GM13976 (cell line): ENCODE results near the gene MATN3.

ENCODE experiments used
- DNase-seq: peaks from one replicate; pipeline ENCODE4 v3.0.0; 2012; ENCODE audit warnings: low spot score
- CTCF ChIP-seq: IDR thresholded peaks from 2 replicates; pipeline ENCODE4 v1.5.1; 2012; ENCODE audit warnings: borderline replicate concordance, mild to moderate bottlenecking; ENCODE audit not compliant: insufficient read depth; ENCODE audit errors: extremely low read depth, missing control alignments, control extremely low read depth
- in situ Hi-C: fragments of 300-500 bp; cut with MboI; formaldehyde crosslinking; loops from one replicate; pipeline ENCODE4 v1.12.0; 2022; ENCODE audit warnings: low sequenced_read_pairs, mixed read lengths, inconsistent platforms; ENCODE audit not compliant: unreplicated experiment

MATN3 gene

GRCh38 chr2:19973466-19973865 is 39.0 kb downstream of the MATN3 start:
- in situ Hi-C loops = no loop called here
- no peak for TF ChIP-seq CTCF
- DNase-seq = no peak

GRCh38 chr2:19971691-19972090 is 40.8 kb downstream of the MATN3 start:
- DNase-seq = no peak
- in situ Hi-C loops = no loop called here

DNA sequence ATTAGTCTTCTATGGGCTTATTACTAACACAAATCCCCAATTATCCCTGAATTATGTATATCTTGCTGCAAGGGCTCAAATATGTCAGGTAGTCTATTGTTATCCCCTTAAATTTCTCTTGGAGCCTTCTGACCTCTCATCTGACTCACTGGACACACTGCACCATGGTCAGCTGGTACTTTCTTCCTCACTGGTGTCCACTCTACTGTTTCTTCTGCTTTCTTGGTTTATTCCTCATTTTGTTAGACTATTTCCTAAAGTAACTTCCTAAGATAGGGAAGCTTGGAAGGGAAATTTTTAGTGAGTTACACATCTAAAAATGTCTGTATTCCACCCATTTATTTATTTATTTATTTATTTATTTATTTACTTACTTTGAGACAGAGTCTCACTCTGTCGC is 49.1 kb downstream of the MATN3 start:
- no peak for TF ChIP-seq CTCF
- in situ Hi-C loops = loop anchor here (5.0 kb wide), 1 partner anchor 139 kb away; no protein-coding TSS in a partner anchor
- DNase-seq = no peak

More at GRCh38 chr2:19971691-19972090, 40.8 kb downstream of the MATN3 start:
- TF ChIP-seq CTCF = no peak

- DNase-seq = peak; percentile 81
- TF ChIP-seq CTCF = peak; percentile 75
- in situ Hi-C loops = no loop called here
Measured at GRCh38 chr2:19955544-19956422, 56.7 kb downstream of the MATN3 start.

DNA sequence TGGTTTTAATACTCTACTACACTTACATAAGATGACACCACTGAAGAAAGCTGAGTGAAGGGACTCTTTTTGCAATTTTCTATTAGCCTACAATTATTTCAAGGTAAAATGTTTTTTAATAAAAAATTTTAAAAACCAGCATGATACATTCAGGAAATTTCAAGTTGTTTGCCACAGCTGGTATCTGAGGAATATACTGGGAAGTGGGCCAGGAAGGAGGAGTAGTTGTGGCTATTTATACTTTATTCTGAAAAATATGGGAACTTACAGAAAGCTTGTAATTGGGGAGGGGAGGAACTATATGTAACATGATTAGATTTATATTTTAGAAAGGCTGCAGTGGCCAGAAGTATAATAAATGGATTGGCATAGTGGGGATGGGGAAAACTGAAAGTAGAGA is 63.4 kb downstream of the MATN3 start:
- no peak for DNase-seq
- in situ Hi-C loops = no loop called here

More for the DNA sequence above, 63.4 kb downstream of the MATN3 start:
- TF ChIP-seq CTCF = no peak
